Mammary epithelial cell (primary cell): Measurements from ENCODE around the gene ADAMTS17.

ENCODE experiments used
- CTCF ChIP-seq, 2 donors: IDR thresholded peaks in 1 of 2; conservative IDR thresholded peaks in 1 of 2; 2 replicates each; pipeline ENCODE4 v1.5.1; 2011 to 2012; ENCODE audit warnings: inconsistent platforms in 2 of 2, low read length in 2 of 2, mild to moderate bottlenecking in 2 of 2, control low read depth in 1 of 2, low read depth in 1 of 2; ENCODE audit not compliant: insufficient read depth in 1 of 2; ENCODE audit errors: extremely low read depth in 1 of 2
- EZH2 ChIP-seq: IDR thresholded peaks from 2 replicates; pipeline ENCODE4 v1.6.1; 2012; ENCODE audit warnings: low read length, inconsistent platforms, borderline replicate concordance

DNA sequence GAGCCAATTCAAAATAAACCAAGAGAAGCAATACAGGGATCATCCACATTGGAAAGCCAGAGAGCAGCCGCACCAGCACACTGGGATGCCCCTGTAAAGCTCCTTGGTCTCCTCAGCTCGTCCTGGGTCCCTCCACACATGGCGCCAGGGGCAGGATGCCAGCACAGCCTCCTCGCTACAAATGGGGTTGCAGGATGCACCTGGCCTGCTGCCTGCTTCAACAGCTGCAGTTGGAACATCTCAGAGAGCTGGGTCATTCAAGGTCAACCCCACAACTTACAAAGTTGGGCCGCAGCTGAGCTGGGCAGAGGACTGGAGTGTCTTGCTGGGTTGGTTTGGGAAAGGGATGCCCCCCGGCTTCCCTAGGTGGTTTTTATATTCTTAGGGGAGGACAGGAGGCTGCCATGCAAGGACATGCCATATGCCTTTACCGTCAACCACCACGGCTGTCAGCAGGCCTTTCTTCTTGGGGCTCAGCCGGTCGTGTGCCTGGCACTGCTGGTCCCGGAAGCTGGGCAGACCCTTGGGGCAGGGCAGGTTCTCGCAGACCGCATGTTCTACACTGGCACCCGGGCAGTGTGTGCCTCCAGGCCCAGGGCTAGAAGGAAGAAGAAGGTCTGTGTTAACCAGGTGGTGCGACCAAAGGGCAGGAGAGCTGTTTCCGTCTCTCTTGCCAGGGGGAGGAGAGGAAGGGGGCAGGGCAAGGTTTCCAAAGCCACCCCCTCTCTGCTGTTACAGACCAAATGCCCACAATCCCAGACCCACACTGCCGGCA, 225.2 kb downstream of the ADAMTS17 start:
- TF ChIP-seq CTCF (conservative IDR thresholded peaks at IDR 0.05 in 1 of 2, IDR thresholded peaks at IDR 0.05 in 1 of 2; ENCODE audit: extremely low read depth in 1 of 2, insufficient read depth in 1 of 2, low read depth in 1 of 2, low read length in 2 of 2) (no peak), EZH2 (no peak)
